ENCODE data around the gene SLC2A8. TPM values are rescaled to one million over a fixed set of nuclear protein-coding genes. Genes with fewer than 3 reads are reported as not detected.
A peak's percentile ranks its signal among the peaks of the same experiment; 100 is the strongest.

Gene SLC2A8
- total RNA-seq, 1 donor = 14.5 TPM

GRCh38 chr9:127370672-127371648, 26.0 kb upstream of the SLC2A8 start:
- DNase-seq (ENCODE audit: low read depth in 2 of 3, low spot score in 2 of 3) = no peak

- DNase-seq (ENCODE audit: low read depth in 2 of 3, low spot score in 2 of 3) = no peak
Observed at GRCh38 chr9:127380479-127380878, 16.5 kb upstream of the SLC2A8 start.

- DNase-seq (ENCODE audit: low read depth in 2 of 3, low spot score in 2 of 3) = no peak
Observed at GRCh38 chr9:127382541-127382940, 14.4 kb upstream of the SLC2A8 start.

DNA sequence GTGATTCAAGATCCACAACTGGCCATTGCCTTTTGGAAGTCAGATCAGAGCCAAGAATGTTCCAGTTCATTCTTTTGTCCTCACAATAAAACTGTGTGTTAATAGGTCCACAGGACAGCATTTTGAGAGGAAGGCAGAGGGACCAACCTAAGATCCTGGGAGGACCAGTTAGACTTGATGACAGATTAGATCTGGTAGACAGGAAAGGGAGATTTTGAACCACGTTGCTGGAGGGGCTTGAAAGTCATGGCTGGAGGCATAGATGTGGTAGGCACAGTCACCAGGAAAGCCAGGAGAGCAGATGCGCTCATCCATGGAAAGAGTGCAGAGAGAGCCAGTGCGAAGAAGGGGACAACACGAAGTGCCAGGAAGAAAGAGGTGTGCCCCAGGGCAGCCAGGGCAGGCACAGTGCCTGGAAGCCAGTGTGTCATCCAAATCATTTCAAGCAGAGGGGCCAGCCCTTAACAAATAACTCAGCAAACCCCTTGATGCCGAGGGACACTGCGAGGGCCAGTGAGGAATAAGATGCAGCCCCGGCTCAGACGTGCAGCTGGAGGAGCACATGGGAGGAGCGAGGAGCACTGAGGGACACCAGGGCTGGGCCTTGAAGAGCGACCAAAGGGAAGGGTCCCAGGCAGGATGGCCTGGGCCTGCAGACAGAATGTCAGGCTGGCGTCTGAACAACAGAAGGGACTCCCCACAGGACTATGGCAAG, 12.8 kb upstream of the SLC2A8 start:
- no peak for DNase-seq (ENCODE audit: low read depth in 2 of 3, low spot score in 2 of 3)

- DNase-seq (ENCODE audit: low read depth in 2 of 3, low spot score in 2 of 3) = no peak
Observed at GRCh38 chr9:127384901-127385300, 12.1 kb upstream of the SLC2A8 start.

DNA sequence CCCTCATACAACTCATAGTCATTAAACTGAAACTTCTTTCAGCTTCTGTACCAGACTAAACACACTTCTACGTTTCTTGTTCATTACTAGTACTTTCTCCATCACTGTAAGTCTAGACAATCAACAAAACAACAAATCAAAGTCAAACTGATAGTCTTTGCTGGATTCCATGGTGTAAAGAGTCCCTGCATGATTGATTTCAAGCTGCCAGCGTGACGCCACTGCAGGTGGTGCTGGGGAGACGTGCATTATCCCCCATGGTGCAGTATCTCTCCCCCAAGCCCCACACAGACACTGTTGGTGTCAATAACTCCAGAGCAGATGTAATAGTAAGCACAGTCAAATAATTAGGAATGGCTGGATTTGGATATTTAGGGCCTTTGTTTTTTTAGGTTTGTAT, 10.7 kb upstream of the SLC2A8 start:
- DNase-seq (ENCODE audit: low read depth in 2 of 3, low spot score in 2 of 3) = no peak

- no peak for DNase-seq (ENCODE audit: low read depth in 2 of 3, low spot score in 2 of 3)
Observed at GRCh38 chr9:127386981-127387380, 10.0 kb upstream of the SLC2A8 start.

DNA sequence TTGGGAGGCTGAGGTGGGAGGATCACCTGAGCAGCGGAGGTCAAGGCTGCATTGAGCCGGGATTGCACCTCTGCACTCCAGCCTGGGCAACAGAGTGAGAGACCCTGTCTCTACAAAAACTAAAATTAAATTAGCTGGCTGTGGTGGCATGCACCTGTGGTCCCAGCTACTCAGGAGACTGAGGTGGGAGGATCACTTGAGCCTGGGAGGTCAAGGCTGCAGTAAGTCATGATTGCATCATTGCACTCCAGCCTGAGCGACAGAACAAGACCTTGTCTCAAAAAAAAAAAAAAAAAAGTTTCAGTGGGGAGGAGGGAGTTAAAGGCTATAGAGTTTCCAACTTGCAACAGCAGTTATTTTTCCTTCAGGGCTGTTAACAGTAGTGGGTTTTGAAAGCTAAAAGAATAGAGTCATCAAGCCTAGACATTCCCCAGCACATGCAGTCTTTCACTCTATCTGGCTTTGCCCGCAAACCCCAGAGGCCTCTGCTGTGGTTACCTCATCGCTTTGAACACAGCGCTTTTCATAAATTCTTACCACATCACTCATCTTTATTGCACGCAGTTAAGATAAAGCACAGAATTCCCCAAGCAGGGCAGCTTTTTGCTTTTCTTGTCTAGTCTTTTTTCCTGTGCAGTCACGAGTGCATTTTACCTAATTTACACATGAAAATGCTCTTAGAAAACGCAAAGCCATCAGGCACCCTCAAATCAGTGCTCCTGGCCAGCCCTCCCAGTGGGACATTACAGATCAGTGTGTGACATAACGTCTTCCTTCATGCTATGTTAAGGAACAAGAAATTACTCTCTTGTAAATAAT, 8.7 kb upstream of the SLC2A8 start:
- peak; percentile 76 to 85 (median 83) for DNase-seq (ENCODE audit: low read depth in 2 of 3, low spot score in 2 of 3)

DNA sequence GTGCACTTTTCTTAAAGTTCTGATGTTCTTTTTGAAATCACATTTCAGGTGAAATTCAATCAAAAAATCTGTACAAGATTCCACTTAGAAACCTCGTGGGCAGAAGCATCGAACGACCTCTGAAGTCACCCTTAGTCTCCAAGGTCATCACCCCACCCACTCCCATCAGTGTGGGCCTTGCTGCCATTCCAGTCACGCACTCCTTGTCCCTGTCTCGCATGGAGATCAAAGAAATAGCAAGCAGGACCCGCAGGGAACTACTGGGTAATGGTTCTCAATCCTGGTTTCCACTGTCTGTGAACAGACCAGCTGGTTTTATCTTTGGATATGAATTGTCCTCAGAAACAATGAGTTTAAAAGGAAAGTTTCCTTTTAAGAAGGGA, 8.1 kb upstream of the SLC2A8 start:
- DNase-seq (ENCODE audit: low read depth in 2 of 3, low spot score in 2 of 3) = no peak

DNA sequence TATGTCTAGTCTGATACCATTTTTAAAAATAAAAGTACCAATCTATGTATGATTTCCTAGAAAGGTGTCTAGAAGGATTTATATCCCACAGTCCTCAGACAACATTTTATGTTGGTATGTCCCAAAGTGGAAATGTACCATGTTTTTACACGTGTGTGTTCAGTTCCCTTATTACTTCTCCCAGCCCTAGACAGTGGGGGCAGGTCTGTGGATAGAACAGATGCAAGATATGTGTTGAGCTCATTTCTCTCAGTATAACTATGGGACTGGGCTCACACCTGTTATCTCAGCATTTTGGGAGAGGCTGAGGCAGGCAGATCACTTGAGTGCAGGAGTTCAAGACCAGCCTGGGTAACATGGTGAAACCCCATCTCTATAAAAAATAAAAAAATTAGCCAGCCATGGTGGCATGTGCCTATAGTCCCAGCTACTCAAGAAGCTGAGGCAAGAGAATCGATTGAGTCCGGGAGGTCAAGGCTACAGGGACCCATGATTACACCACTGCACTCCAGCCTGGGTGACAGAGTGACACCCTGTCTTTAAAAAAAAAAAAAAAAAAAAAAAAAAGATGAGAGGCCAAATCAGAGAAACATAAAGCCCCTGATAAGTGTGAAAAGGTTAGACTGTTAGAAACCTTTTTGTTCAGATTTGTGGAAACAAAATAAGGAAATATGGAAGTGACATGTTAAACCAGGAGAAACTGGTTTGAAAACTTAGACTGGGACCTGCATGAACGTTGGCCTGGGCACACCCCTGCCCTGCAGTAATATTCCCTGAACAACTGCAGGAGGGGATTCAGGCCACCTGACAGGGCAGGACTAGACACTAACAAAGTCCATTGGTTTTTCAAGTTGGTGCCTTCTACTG, 7.4 kb upstream of the SLC2A8 start:
- DNase-seq (ENCODE audit: low read depth in 2 of 3, low spot score in 2 of 3) = no peak

GRCh38 chr9:127390248-127390545, 6.8 kb upstream of the SLC2A8 start:
- peak in 1 of 3 donors; percentile 58 for DNase-seq (ENCODE audit: low read depth in 2 of 3, low spot score in 2 of 3)

GRCh38 chr9:127390563-127390962, 6.4 kb upstream of the SLC2A8 start:
- no peak for DNase-seq (ENCODE audit: low read depth in 2 of 3, low spot score in 2 of 3)

GRCh38 chr9:127392166-127392565, 4.8 kb upstream of the SLC2A8 start:
- DNase-seq (ENCODE audit: low read depth in 2 of 3, low spot score in 2 of 3) = peak in 1 of 3 donors; percentile 29

DNA sequence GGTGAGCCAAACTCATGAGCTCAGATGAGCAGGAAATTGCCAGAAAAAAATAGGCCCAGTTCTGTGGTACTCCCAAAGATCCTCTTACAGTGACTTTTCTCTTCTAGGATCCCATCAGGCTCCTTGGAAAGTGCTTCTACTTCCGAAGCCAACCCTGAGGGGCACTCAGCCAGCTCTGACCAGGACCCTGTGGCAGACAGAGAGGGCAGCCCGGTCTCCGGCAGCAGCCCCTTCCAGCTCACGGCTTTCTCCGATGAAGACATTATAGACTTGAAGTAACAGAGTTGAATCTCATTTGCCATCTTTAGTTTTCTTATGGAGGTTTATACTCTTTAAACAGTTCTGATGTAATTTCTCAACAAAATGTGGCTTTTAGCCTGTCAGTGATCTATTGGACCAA, 4.0 kb upstream of the SLC2A8 start:
- DNase-seq (ENCODE audit: low read depth in 2 of 3, low spot score in 2 of 3) = no peak

DNA sequence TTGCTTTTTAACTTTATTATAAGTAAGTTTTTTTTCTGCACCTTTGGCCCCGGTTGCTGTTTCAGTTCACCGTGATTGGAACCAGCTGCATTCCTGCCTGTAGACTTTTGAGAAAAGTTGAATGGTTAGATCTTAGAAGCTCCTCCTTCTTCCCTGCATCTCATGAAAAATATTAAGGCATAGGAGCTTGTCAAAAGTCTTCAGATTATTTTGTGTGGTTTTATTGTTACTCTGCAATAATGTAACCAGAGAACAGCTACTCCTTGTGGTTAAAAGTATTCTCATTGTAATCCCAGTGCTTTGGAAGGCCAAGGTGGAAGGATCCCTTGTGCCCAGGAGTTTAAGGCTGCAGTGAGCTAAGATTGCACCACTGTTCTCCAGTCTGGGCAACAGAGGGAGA, 3.3 kb upstream of the SLC2A8 start:
- DNase-seq (ENCODE audit: low read depth in 2 of 3, low spot score in 2 of 3) = no peak

DNA sequence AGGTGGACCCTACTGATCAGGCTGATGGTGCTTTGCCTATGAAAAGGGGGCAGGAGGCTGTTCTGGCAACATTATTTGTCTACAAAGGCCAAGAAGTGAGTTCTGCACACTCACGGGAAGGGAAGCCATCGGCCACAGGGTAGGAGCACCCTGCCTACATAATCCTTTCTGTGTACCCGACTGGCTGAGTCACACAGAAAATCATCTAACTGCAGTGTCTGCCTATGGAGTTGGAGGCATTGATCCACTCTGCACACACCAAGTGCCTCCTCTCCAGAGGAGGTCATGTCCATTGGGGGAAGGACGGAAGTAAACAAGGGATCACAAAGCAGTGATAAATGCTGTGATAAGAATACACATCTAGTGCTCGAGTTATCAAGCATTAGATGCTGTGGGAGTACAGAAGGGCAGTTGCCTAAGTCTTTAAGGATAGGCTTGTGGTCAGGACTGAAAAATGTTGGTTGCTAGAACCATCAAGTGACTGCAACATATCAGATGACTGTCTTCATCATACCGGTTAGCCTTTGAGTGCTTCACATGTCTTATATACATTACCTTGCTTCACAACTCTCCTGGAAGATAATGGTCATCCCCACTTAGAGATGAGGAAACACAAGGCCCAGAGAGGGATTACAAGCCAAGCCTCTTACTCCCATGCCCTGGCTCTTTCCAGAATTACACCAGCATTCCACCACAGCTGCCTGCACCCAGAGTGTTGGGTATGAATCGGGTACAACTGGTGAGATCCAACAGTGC, 1.3 kb upstream of the SLC2A8 start:
- DNase-seq (ENCODE audit: low read depth in 2 of 3, low spot score in 2 of 3) = no peak

DNA sequence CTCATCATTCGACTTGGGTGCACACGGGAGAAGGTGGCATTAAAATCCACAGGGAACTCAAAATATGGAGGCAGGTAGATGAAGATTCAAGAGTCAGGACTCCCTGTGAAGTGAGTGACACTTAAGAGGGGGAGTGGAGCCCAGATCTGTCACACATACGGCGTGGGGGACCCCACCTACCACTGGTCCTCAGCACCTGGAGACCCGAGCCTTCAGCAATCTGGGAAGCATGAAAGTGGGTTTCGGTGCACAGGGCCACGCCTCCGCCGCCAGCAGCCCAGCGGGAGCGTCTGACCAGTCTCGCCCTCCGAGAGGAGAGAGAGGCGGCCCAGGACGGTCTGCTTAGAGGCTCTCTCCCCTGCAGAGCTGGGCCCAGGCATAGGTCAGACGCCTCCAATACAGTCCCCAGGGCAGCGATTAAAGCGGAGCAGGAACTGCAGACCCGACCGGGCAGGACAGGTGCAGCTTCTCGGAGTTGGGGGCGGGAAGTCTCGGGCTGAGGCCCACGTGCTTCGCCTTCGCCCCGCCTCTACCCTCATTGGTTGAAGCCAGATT, 639 bp upstream of the SLC2A8 start:
- no peak for DNase-seq (ENCODE audit: low read depth in 2 of 3, low spot score in 2 of 3)

GRCh38 chr9:127397646-127398274, 791 bp downstream of the SLC2A8 start:
- peak in 2 of 3 donors; percentile 46 to 47 for DNase-seq (ENCODE audit: low read depth in 2 of 3, low spot score in 2 of 3)

DNA sequence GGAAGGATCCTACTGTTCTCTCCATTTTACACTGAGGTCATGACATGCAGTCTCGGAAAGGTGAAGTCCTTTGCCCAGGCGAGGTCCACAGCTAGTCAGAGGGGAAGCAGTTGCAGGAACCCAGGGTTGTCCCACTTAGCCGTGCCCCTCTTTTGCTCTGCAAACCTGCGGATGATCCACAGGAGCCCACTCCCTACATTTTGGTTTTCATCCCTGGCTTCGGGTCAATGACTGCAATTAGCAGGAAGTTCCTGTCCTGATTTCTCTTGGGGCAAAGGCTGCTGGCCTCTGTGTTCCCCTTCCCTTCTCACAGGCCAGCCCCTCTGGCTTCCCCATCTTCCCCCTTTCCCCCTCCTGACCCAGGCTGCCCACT, 1.3 kb downstream of the SLC2A8 start:
- DNase-seq (ENCODE audit: low read depth in 2 of 3, low spot score in 2 of 3) = no peak

All from hematopoietic multipotent progenitor cell (in vitro differentiated cells).